GM12864 (cell line): Measurements from ENCODE around the gene CTCF.

ENCODE experiments used
- DNase-seq: peaks from one replicate; pipeline ENCODE4 v3.0.0-alpha.2; 2011; ENCODE audit warnings: low read depth
- H3K4me3 ChIP-seq: 2 replicates; pipeline ENCODE4 v1.5.1; 2011; ENCODE audit warnings: mild to moderate bottlenecking, low read depth, low read length, control low read depth
- CTCF ChIP-seq: IDR thresholded peaks from 2 replicates; pipeline ENCODE4 v1.5.1; 2011; ENCODE audit warnings: low read depth, mild to moderate bottlenecking, moderate library complexity, low read length, control low read depth, inconsistent platforms; ENCODE audit errors: missing control alignments

CTCF gene

GRCh38 chr16:67673712-67674580, 111.6 kb downstream of the CTCF start:
- no peak for DNase-seq
- no peak overlapping the region for H3K4me3 ChIP-seq
- TF ChIP-seq CTCF, result no peak

- no peak overlapping the region for H3K4me3 ChIP-seq
- no peak for TF ChIP-seq CTCF
- DNase-seq, result no peak
Observed at GRCh38 chr16:67674851-67675578, 112.7 kb downstream of the CTCF start.

- H3K4me3 ChIP-seq, result no peak overlapping the region
- no peak for DNase-seq
- TF ChIP-seq CTCF, result no peak
Observed at GRCh38 chr16:67675579-67675935, 113.2 kb downstream of the CTCF start.

- H3K4me3 ChIP-seq, result no peak overlapping the region
- DNase-seq, result no peak
- TF ChIP-seq CTCF, result no peak
Observed at GRCh38 chr16:67675999-67676398, 113.7 kb downstream of the CTCF start.

GRCh38 chr16:67676516-67676915, 114.2 kb downstream of the CTCF start:
- no peak for TF ChIP-seq CTCF
- DNase-seq, result no peak
- no peak overlapping the region for H3K4me3 ChIP-seq

- DNase-seq, result no peak
- no peak for TF ChIP-seq CTCF
- no peak overlapping the region for H3K4me3 ChIP-seq
Observed at GRCh38 chr16:67676939-67677338, 114.6 kb downstream of the CTCF start.
